Gastrocnemius medialis (tissue), 4 donors: Measurements from ENCODE around the gene CCDC141. TPM values are rescaled to one million over a fixed set of nuclear protein-coding genes. Genes with fewer than 3 reads are reported as not detected.

Experiments
- ATAC-seq, 2 donors: fragments of 150-250 bp; one replicate each; pipeline ENCODE4 v1.9.1; 2016
- DNase-seq, 2 donors: peaks; one replicate each; pipeline ENCODE4 v3.0.0-alpha.2; 2019
- H3K27ac ChIP-seq, 4 donors: fragments of 200-600 bp; sonication (generic); 1 replicate in 1 of 4; 2 replicates in 3 of 4; pipeline ENCODE4 v1.5.1; 2016 to 2018; ENCODE audit warnings: mild to moderate bottlenecking in 2 of 4, moderate library complexity in 1 of 4
- H3K27me3 ChIP-seq, 3 donors: fragments of 200-600 bp; sonication (generic) in 2 of 3; 1 replicate in 1 of 3; 2 replicates in 2 of 3; pipeline versions ENCODE4 v1.5.1 to v1.6.0; 2016 to 2019; ENCODE audit warnings: mild to moderate bottlenecking in 1 of 3, moderate library complexity in 1 of 3
- H3K36me3 ChIP-seq, 2 donors: fragments of 200-600 bp; sonication (generic) in 1 of 2; one replicate each; pipeline ENCODE4 v1.5.1; 2017 to 2018
- H3K4me1 ChIP-seq, 2 donors: fragments of 200-600 bp; sonication (generic) in 1 of 2; one replicate each; pipeline ENCODE4 v1.5.1; 2016 to 2017; ENCODE audit warnings: mild to moderate bottlenecking in 2 of 2
- H3K4me3 ChIP-seq, 4 donors: fragments of 200-600 bp; sonication (generic) in 3 of 4; 1 replicate in 1 of 4; 2 replicates in 3 of 4; pipeline ENCODE4 v1.5.1; 2016 to 2019; ENCODE audit warnings: mild to moderate bottlenecking in 2 of 4
- H3K9me3 ChIP-seq, 3 donors: fragments of 200-600 bp; sonication (generic) in 2 of 3; 1 replicate in 1 of 3; 2 replicates in 2 of 3; pipeline ENCODE4 v1.5.1; 2016 to 2019
- POLR2A ChIP-seq, 2 donors: fragments of 450-650 bp; IDR thresholded peaks; one replicate each; pipeline ENCODE4 v1.6.1; 2017; ENCODE audit warnings: antibody characterized with exemption in 2 of 2, mild to moderate bottlenecking in 2 of 2, moderate library complexity in 2 of 2
- in situ Hi-C, 4 donors: fragments of 200-750 bp; cut with MboI; loops; one replicate each; pipeline versions ENCODE4 v1.15.0 to v1.8.0; 2017; ENCODE audit warnings: low sequenced_read_pairs in 4 of 4
- intact Hi-C: fragments of 100-400 bp; cut with DNase I; formaldehyde crosslinking; loops from one replicate; pipeline ENCODE4 v1.15.1; 2023; ENCODE audit warnings: low total_unique reads
- total RNA-seq, 4 donors: library from RNA; depleted of rRNA; stranded (reverse); fragments of >200 nt; gene quantifications; one replicate each; pipeline versions ENCODE4 v1.1.0 to v1.2.3, GENCODE V29; 2016
- TF ChIP-seq, protein P1 (sequence below), 5 experiments: fragments of 450-650 bp in 3 of 5; fragments of 200-600 bp in 2 of 5; sonication (generic) in 2 of 5; IDR thresholded peaks in 4 of 5; conservative IDR thresholded peaks in 1 of 5; 1 replicate in 4 of 5; 2 replicates in 1 of 5; pipeline ENCODE4 v1.5.1; 2016 to 2019; ENCODE audit warnings: antibody characterized with exemption in 5 of 5, mild to moderate bottlenecking in 3 of 5, moderate library complexity in 3 of 5

Gene CCDC141
- total RNA-seq, 4 donors from 2014 or later: 0.85 to 4.3 (median 2.2) TPM

- no peak for ATAC-seq
- Histone ChIP-seq H3K27ac (peak overlapping the region in 2 of 4 donors; percentile 87 to 98), H3K36me3 (no peaks in the 10 kb centered on the region), H3K27me3 (no peaks in the 10 kb centered on the region), H3K4me3 (no peak overlapping the region), H3K4me1 (peaks cover 20 to 29% of the 10 kb centered on the region in 2 donors), H3K9me3 (no peaks in the 10 kb centered on the region)
- no peak for DNase-seq
- intact Hi-C loops: no loop called here
- TF ChIP-seq, protein P1, sequence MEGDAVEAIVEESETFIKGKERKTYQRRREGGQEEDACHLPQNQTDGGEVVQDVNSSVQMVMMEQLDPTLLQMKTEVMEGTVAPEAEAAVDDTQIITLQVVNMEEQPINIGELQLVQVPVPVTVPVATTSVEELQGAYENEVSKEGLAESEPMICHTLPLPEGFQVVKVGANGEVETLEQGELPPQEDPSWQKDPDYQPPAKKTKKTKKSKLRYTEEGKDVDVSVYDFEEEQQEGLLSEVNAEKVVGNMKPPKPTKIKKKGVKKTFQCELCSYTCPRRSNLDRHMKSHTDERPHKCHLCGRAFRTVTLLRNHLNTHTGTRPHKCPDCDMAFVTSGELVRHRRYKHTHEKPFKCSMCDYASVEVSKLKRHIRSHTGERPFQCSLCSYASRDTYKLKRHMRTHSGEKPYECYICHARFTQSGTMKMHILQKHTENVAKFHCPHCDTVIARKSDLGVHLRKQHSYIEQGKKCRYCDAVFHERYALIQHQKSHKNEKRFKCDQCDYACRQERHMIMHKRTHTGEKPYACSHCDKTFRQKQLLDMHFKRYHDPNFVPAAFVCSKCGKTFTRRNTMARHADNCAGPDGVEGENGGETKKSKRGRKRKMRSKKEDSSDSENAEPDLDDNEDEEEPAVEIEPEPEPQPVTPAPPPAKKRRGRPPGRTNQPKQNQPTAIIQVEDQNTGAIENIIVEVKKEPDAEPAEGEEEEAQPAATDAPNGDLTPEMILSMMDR (IDR thresholded peaks at IDR 0.05 in 4 of 5, conservative IDR thresholded peaks at IDR 0.05 in 1 of 5): no peak
- no peak for TF ChIP-seq POLR2A (IDR thresholded peaks at IDR 0.05)
- in situ Hi-C loops: no loop called here
These were observed 238.0 kb downstream of the CCDC141 start for GRCh38 chr2:178811901-178812300.

DNA sequence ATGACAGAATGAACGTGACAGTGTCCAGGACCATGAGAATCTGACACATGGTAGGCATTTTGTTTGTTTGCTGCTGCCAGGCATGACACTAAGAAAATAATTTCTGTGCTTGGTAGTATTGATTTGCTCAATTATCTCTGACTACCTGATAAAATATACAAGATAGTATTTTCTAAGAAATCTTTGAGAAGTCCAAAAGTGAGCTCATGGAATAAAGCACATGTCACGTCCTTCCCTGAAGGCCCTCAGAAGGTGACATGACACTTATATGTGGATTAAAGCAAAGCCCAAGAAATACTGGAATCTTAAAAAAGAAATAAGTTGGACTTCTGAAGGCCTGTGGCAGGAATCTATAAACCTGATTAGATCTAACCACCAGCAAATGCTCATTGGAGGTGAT is 238.9 kb downstream of the CCDC141 start:
- DNase-seq (no peak), ATAC-seq (no peak)
- peaks cover 0 to 3% of the 10 kb centered on the region in 2 donors for H3K36me3 ChIP-seq
- no peaks in the 10 kb centered on the region for H3K27me3 ChIP-seq
- H3K4me1 ChIP-seq: peaks cover 20 to 29% of the 10 kb centered on the region in 2 donors
- no peak overlapping the region for H3K4me3 ChIP-seq
- in situ Hi-C loops (no loop called here), intact Hi-C loops (no loop called here)
- no peaks in the 10 kb centered on the region for H3K9me3 ChIP-seq
- TF ChIP-seq, protein P1 (IDR thresholded peaks at IDR 0.05 in 4 of 5, conservative IDR thresholded peaks at IDR 0.05 in 1 of 5): no peak
- no peak for TF ChIP-seq POLR2A (IDR thresholded peaks at IDR 0.05)
- peak overlapping the region; percentile 87 to 99 (median 98) for H3K27ac ChIP-seq

- intact Hi-C loops: no loop called here
- Histone ChIP-seq H3K4me3 (no peak overlapping the region), H3K27ac (peak overlapping the region; percentile 87 to 99 (median 98)), H3K36me3 (peaks cover 0 to 9% of the 10 kb centered on the region in 2 donors), H3K9me3 (no peaks in the 10 kb centered on the region), H3K4me1 (peaks cover 20 to 29% of the 10 kb centered on the region in 2 donors), H3K27me3 (no peaks in the 10 kb centered on the region)
- no peak for DNase-seq
- in situ Hi-C loops: no loop called here
- no peak for TF ChIP-seq POLR2A (IDR thresholded peaks at IDR 0.05)
- TF ChIP-seq, protein P1 (IDR thresholded peaks at IDR 0.05 in 4 of 5, conservative IDR thresholded peaks at IDR 0.05 in 1 of 5): no peak
- no peak for ATAC-seq
These were observed 239.5 kb downstream of the CCDC141 start for GRCh38 chr2:178810422-178810821.

- DNase-seq (peak; percentile 94 to 97), ATAC-seq (peak; percentile 74 to 76)
- TF ChIP-seq, protein P1 (IDR thresholded peaks at IDR 0.05 in 4 of 5, conservative IDR thresholded peaks at IDR 0.05 in 1 of 5): no peak
- TF ChIP-seq POLR2A (IDR thresholded peaks at IDR 0.05): peak; percentile 98
- peaks cover 4 to 38% of the 10 kb centered on the region in 2 donors for H3K36me3 ChIP-seq
- in situ Hi-C loops: loop anchor here in 1 of 4 donors (5.0 kb wide), 1 partner anchor 55 kb away; no protein-coding TSS in a partner anchor
- no peaks in the 10 kb centered on the region for H3K27me3 ChIP-seq
- H3K4me1 ChIP-seq: peaks cover 40% of the 10 kb centered on the region in 2 donors
- peak within 1 kb of the TSS; percentile 58 to 88 (median 74) for H3K4me3 ChIP-seq
- peak within 1 kb of the TSS; percentile 87 to 99 (median 98) for H3K27ac ChIP-seq
- no peaks in the 10 kb centered on the region for H3K9me3 ChIP-seq
- intact Hi-C loops: loop anchor here (2.0 kb wide), 1 partner anchor 83 kb away; no protein-coding TSS in a partner anchor
These were observed 242.5 kb downstream of the CCDC141 start, which contains the start of gene TTN for GRCh38 chr2:178807227-178808008. TSS of gene TTN (minus strand) at chr2:178807423. CDS start at chr2:178804642, 2,781 bp downstream.
